ENCODE data around the gene PARD3B.

PARD3B gene

DNA sequence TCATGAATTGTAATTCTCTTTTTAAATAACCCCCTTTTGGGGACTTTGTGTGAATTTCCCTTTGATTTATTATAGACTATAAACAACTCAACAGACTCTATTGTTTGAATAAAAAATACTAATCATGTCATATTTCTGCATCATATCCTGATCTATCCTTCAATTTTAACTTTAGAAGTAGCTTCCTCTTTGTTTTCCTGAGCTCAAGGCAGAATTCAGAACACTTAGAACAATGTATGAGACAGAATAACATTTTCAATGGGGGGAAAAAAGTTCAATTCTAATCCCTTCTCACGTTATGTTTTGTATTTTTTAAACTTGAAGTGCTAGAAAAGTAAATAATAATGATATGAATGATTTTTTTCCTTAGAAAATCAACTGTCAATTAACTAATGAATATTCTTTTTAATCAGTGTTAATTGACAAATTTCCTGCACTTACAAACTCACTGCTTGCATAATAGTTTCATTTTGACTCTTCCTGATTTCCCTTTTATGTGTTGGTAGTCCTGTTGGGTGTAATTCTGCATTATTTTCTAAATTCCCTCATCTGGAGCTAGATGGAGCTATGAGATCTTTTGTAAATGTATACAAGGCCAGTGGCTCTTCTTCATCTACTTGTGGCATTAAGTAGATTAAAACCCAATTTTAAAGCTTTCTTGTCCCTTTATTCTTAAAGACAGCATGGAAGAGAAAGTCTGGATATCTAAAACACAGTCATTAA, 326.1 kb downstream of the PARD3B start:
- TF ChIP-seq CTCF (IDR thresholded peaks at IDR 0.05; ENCODE audit: unreplicated experiment in 3 of 3) = peak; percentile 32 to 52 (median 35)
- H3K4me3 Mint-ChIP-seq = no peak overlapping the region
- H3K27ac Mint-ChIP-seq = peak overlapping the region in 2 of 3 experiments; percentile 3 to 45
- H3K27me3 Mint-ChIP-seq (ENCODE audit: low read depth) = no peaks in the 10 kb centered on the region
- H3K9me3 Mint-ChIP-seq = no peaks in the 10 kb centered on the region
- H3K4me1 Mint-ChIP-seq = peaks cover 28% of the 10 kb centered on the region
- no peaks in the 10 kb centered on the region for H3K36me3 Mint-ChIP-seq (ENCODE audit: low read depth)

DNA sequence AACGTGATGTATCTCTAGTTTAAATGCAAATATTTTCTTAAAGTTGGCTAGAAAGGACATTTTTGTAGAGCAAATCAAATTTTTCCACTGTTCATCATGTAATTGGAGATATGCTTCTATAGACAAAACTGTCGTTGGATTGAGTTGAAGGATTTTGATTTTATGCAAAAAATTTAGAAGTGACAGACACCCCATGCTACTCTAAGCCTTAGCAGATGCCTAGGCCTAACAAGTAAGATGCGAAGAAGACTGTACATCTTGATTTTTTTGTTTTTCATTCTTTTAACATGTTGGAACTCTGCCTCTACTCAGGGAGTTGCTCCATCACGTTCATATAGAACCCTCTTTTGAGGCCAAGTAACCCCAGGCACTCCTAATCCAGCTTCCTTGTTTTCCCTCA, 331.0 kb downstream of the PARD3B start:
- Mint-ChIP-seq H3K4me1 (peaks cover 5% of the 10 kb centered on the region), H3K27me3 (ENCODE audit: low read depth) (no peaks in the 10 kb centered on the region), H3K36me3 (ENCODE audit: low read depth) (no peaks in the 10 kb centered on the region), H3K4me3 (no peak overlapping the region), H3K27ac (no peak overlapping the region), H3K9me3 (no peaks in the 10 kb centered on the region)
- no peak for TF ChIP-seq CTCF (IDR thresholded peaks at IDR 0.05; ENCODE audit: unreplicated experiment in 3 of 3)

- Mint-ChIP-seq H3K27ac (no peak overlapping the region), H3K27me3 (ENCODE audit: low read depth) (no peaks in the 10 kb centered on the region), H3K4me3 (no peak overlapping the region), H3K9me3 (no peaks in the 10 kb centered on the region), H3K4me1 (no peaks in the 10 kb centered on the region), H3K36me3 (ENCODE audit: low read depth) (no peaks in the 10 kb centered on the region)
- TF ChIP-seq CTCF (IDR thresholded peaks at IDR 0.05; ENCODE audit: unreplicated experiment in 3 of 3) = no peak
Measured at GRCh38 chr2:204877691-204878090, 332.4 kb downstream of the PARD3B start.

- Mint-ChIP-seq H3K9me3 (no peaks in the 10 kb centered on the region), H3K27me3 (ENCODE audit: low read depth) (no peaks in the 10 kb centered on the region), H3K36me3 (ENCODE audit: low read depth) (no peaks in the 10 kb centered on the region), H3K27ac (no peak overlapping the region), H3K4me3 (no peak overlapping the region), H3K4me1 (no peaks in the 10 kb centered on the region)
- no peak for TF ChIP-seq CTCF (IDR thresholded peaks at IDR 0.05; ENCODE audit: unreplicated experiment in 3 of 3)
Measured at GRCh38 chr2:204880928-204881327, 335.7 kb downstream of the PARD3B start.

- no peaks in the 10 kb centered on the region for H3K9me3 Mint-ChIP-seq
- no peaks in the 10 kb centered on the region for H3K36me3 Mint-ChIP-seq (ENCODE audit: low read depth)
- H3K27me3 Mint-ChIP-seq (ENCODE audit: low read depth) = no peaks in the 10 kb centered on the region
- H3K4me3 Mint-ChIP-seq = no peak overlapping the region
- TF ChIP-seq CTCF (IDR thresholded peaks at IDR 0.05; ENCODE audit: unreplicated experiment in 3 of 3) = no peak
- no peaks in the 10 kb centered on the region for H3K4me1 Mint-ChIP-seq
- H3K27ac Mint-ChIP-seq = no peak overlapping the region
Measured at GRCh38 chr2:204881655-204882054, 336.4 kb downstream of the PARD3B start.

DNA sequence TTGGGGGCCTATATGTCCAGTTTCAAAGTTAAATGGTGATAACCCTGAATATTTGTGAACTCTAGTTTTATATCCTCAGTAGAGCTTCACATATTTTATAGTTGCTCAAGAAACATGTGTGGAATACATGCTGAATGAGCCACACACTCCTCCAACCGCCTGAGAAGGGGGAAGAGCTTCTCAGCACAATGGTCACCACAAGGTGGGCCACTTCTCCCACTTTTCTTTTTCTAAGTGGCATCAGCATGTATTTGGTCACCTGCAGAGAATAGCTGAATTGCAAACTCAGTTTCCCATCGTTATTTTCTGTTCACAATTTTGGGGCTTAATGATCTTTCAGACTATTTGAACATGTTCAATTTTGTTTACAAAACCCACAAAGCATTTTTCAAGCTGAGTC, 340.5 kb downstream of the PARD3B start:
- no peaks in the 10 kb centered on the region for H3K36me3 Mint-ChIP-seq (ENCODE audit: low read depth)
- H3K27ac Mint-ChIP-seq = no peak overlapping the region
- no peaks in the 10 kb centered on the region for H3K9me3 Mint-ChIP-seq
- H3K27me3 Mint-ChIP-seq (ENCODE audit: low read depth) = no peaks in the 10 kb centered on the region
- no peaks in the 10 kb centered on the region for H3K4me1 Mint-ChIP-seq
- no peak overlapping the region for H3K4me3 Mint-ChIP-seq
- TF ChIP-seq CTCF (IDR thresholded peaks at IDR 0.05; ENCODE audit: unreplicated experiment in 3 of 3) = peak in 1 of 3 experiments; percentile 21

Measured in nephron (organoid).